ENCODE measurements around the gene S100Z.
"Not testable (repeated sequence)": the region's sequence is repeated elsewhere in the genome, so short reads cannot be mapped to it uniquely, and the experiment has no call there.

Gene S100Z

DNA sequence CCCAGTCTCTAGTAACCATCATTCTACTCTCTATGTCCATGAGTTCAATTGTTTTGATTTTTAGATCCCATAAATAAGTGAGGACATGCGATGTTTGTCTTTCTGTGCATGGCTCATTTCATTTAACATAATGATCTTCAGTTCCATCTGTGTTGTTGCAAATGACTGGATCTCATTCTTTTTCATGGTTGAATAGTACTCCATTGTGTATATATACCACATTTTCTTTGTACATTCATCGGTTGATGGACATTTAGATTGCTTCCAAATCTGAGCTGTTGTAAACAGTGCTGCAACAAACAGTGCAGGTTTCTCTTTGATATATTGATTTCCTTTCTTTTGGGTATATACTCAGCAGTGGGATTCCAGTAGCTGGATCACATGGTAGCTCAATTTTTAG lies 46.4 kb downstream of the S100Z start:
- no peak overlapping the region for H3K4me3 ChIP-seq (ENCODE audit: insufficient read depth, low read length, poor library complexity, severe bottlenecking)

DNA sequence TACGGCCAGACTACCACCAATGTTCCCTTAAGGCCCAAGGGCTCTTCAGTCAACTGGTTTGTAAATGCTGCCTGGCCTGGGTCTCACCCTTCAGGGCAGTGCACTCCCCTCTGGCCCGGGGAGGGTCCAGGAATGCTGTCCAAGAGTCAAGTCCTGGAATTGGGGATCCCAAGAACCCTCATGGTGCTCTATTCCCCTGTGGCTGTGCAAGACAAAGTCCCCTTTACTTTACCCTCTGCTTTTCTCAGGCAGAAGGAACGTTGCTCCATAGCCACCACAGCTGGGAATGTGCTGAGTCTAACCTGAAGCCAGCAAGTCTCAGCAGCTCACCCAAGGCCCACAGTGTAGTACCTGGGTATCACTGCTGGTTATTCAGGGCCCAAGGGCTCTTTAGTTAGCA lies 51.7 kb downstream of the S100Z start:
- no peak overlapping the region for H3K9ac ChIP-seq (ENCODE audit: low read length)
- no peaks in the 10 kb centered on the region for H3K9me3 ChIP-seq (ENCODE audit: insufficient read depth, low read length)
- no peak for TF ChIP-seq EZH2phosphoT487 (conservative IDR thresholded peaks at IDR 0.05; ENCODE audit: low read length)
- TF ChIP-seq, protein P1, sequence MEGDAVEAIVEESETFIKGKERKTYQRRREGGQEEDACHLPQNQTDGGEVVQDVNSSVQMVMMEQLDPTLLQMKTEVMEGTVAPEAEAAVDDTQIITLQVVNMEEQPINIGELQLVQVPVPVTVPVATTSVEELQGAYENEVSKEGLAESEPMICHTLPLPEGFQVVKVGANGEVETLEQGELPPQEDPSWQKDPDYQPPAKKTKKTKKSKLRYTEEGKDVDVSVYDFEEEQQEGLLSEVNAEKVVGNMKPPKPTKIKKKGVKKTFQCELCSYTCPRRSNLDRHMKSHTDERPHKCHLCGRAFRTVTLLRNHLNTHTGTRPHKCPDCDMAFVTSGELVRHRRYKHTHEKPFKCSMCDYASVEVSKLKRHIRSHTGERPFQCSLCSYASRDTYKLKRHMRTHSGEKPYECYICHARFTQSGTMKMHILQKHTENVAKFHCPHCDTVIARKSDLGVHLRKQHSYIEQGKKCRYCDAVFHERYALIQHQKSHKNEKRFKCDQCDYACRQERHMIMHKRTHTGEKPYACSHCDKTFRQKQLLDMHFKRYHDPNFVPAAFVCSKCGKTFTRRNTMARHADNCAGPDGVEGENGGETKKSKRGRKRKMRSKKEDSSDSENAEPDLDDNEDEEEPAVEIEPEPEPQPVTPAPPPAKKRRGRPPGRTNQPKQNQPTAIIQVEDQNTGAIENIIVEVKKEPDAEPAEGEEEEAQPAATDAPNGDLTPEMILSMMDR (IDR thresholded peaks at IDR 0.05; ENCODE audit: insufficient read depth, low read length, poor library complexity, severe bottlenecking), result no peak
- H3K79me2 ChIP-seq (ENCODE audit: insufficient read depth, low read length), result peaks cover 98% of the 10 kb centered on the region
- H2AFZ ChIP-seq (ENCODE audit: low read depth, low read length, severe bottlenecking), result no peak overlapping the region
- peaks cover 42% of the 10 kb centered on the region for H3K36me3 ChIP-seq (ENCODE audit: low read length)
- no peaks in the 10 kb centered on the region for H3K27me3 ChIP-seq (ENCODE audit: low read length)
- no peaks in the 10 kb centered on the region for H4K20me1 ChIP-seq (ENCODE audit: low read depth, low read length)
- no peak overlapping the region for H3K4me3 ChIP-seq (ENCODE audit: insufficient read depth, low read length, poor library complexity, severe bottlenecking)
- H3F3A ChIP-seq (ENCODE audit: insufficient read depth), result peaks cover 4% of the 10 kb centered on the region; the same call in 1 of the 2 replicates
- no peaks in the 10 kb centered on the region for H3K9me2 ChIP-seq (replicated peaks; ENCODE audit: insufficient read depth, low read length)
- H3K4me2 ChIP-seq (ENCODE audit: low read depth, low read length, poor library complexity, severe bottlenecking), result no peak overlapping the region
- H3K27ac ChIP-seq (ENCODE audit: low read depth, low read length), result no peak overlapping the region

More for the DNA sequence above, 46.4 kb downstream of the S100Z start:
- Histone ChIP-seq H3K79me2 (ENCODE audit: insufficient read depth, low read length) (peaks cover 94% of the 10 kb centered on the region), H3K36me3 (ENCODE audit: low read length) (peaks cover 43% of the 10 kb centered on the region), H3K27me3 (ENCODE audit: low read length) (no peaks in the 10 kb centered on the region), H3K9me3 (ENCODE audit: insufficient read depth, low read length) (no peaks in the 10 kb centered on the region), H3K9ac (ENCODE audit: low read length) (no peak overlapping the region), H3F3A (ENCODE audit: insufficient read depth) (0 out of 2 replicates have a peak, but pooled peaks cover 5% of the 10 kb centered on the region), H3K4me2 (ENCODE audit: low read depth, low read length, poor library complexity, severe bottlenecking) (no peak overlapping the region), H3K27ac (ENCODE audit: low read depth, low read length) (no peak overlapping the region), H2AFZ (ENCODE audit: low read depth, low read length, severe bottlenecking) (no peak overlapping the region), H3K9me2 (replicated peaks; ENCODE audit: insufficient read depth, low read length) (no peaks in the 10 kb centered on the region), H4K20me1 (ENCODE audit: low read depth, low read length) (no peaks in the 10 kb centered on the region)
- TF ChIP-seq, protein P1 (IDR thresholded peaks at IDR 0.05; ENCODE audit: insufficient read depth, low read length, poor library complexity, severe bottlenecking), result no peak
- TF ChIP-seq EZH2phosphoT487 (conservative IDR thresholded peaks at IDR 0.05; ENCODE audit: low read length), result no peak

GRCh38 chr5:76908166-76908565 lies 58.4 kb downstream of the S100Z start:
- H3K27ac ChIP-seq (ENCODE audit: low read depth, low read length), result no peak overlapping the region
- H3K27me3 ChIP-seq (ENCODE audit: low read length), result no peaks in the 10 kb centered on the region
- H3K9me3 ChIP-seq (ENCODE audit: insufficient read depth, low read length), result no peaks in the 10 kb centered on the region
- H2AFZ ChIP-seq (ENCODE audit: low read depth, low read length, severe bottlenecking), result no peak overlapping the region
- H3K4me3 ChIP-seq (ENCODE audit: insufficient read depth, low read length, poor library complexity, severe bottlenecking), result no peak overlapping the region
- no peaks in the 10 kb centered on the region for H4K20me1 ChIP-seq (ENCODE audit: low read depth, low read length)
- H3K36me3 ChIP-seq (ENCODE audit: low read length), result peaks cover 12% of the 10 kb centered on the region; the same call in 1 of the 2 replicates
- peaks cover 4% of the 10 kb centered on the region; the same call in 1 of the 2 replicates for H3F3A ChIP-seq (ENCODE audit: insufficient read depth)
- peaks cover 69% of the 10 kb centered on the region for H3K79me2 ChIP-seq (ENCODE audit: insufficient read depth, low read length)
- no peak overlapping the region for H3K9ac ChIP-seq (ENCODE audit: low read length)
- H3K4me2 ChIP-seq (ENCODE audit: low read depth, low read length, poor library complexity, severe bottlenecking), result no peak overlapping the region
- H3K9me2 ChIP-seq (replicated peaks; ENCODE audit: insufficient read depth, low read length), result no peaks in the 10 kb centered on the region
- no peak for TF ChIP-seq EZH2phosphoT487 (conservative IDR thresholded peaks at IDR 0.05; ENCODE audit: low read length)
- TF ChIP-seq, protein P1 (IDR thresholded peaks at IDR 0.05; ENCODE audit: insufficient read depth, low read length, poor library complexity, severe bottlenecking), result no peak

GRCh38 chr5:76910344-76910933 lies 60.6 kb downstream of the S100Z start:
- H3K79me2 ChIP-seq (ENCODE audit: insufficient read depth, low read length), result peaks cover 48% of the 10 kb centered on the region
- not testable (repeated sequence) for H3K27ac ChIP-seq (ENCODE audit: low read depth, low read length); H3K27me3 ChIP-seq (ENCODE audit: low read length); H3K4me2 ChIP-seq (ENCODE audit: low read depth, low read length, poor library complexity, severe bottlenecking); H3K9me3 ChIP-seq (ENCODE audit: insufficient read depth, low read length); H4K20me1 ChIP-seq (ENCODE audit: low read depth, low read length); H3F3A ChIP-seq (ENCODE audit: insufficient read depth); H3K9me2 ChIP-seq (replicated peaks; ENCODE audit: insufficient read depth, low read length); H3K36me3 ChIP-seq (ENCODE audit: low read length); H2AFZ ChIP-seq (ENCODE audit: low read depth, low read length, severe bottlenecking); H3K9ac ChIP-seq (ENCODE audit: low read length); H3K4me3 ChIP-seq (ENCODE audit: insufficient read depth, low read length, poor library complexity, severe bottlenecking)

DNA sequence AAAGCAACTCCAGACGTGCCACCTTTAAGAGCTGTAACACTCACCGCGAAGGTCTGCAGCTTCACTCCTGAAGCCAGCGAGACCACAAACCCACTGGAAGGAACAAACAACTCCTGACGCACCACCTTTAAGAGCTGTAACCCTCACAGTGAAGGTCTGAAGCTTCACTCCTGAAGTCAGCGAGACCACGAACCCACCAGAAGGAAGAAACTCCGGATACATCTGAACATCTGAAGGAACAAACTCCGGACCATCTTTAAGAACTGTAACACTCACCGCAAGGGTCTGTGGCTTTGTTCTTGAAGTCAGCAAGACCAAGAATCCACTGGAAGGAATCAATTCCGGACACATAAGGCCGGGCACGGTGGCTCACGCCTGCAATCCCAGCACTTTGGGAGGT lies 64.9 kb downstream of the S100Z start:
- not testable (repeated sequence) for H2AFZ ChIP-seq (ENCODE audit: low read depth, low read length, severe bottlenecking); H3K4me2 ChIP-seq (ENCODE audit: low read depth, low read length, poor library complexity, severe bottlenecking); H4K20me1 ChIP-seq (ENCODE audit: low read depth, low read length); H3K9ac ChIP-seq (ENCODE audit: low read length); H3K27ac ChIP-seq (ENCODE audit: low read depth, low read length); H3F3A ChIP-seq (ENCODE audit: insufficient read depth); H3K36me3 ChIP-seq (ENCODE audit: low read length); H3K9me3 ChIP-seq (ENCODE audit: insufficient read depth, low read length); H3K4me3 ChIP-seq (ENCODE audit: insufficient read depth, low read length, poor library complexity, severe bottlenecking); H3K9me2 ChIP-seq (replicated peaks; ENCODE audit: insufficient read depth, low read length); H3K27me3 ChIP-seq (ENCODE audit: low read length)
- peaks cover 46% of the 10 kb centered on the region for H3K79me2 ChIP-seq (ENCODE audit: insufficient read depth, low read length)

All from SU-DHL-6 (cell line).